HG03045 (cell line): Measurements from ENCODE around the gene APLF.
"Not testable (repeated sequence)": the region's sequence is repeated elsewhere in the genome, so short reads cannot be mapped to it uniquely, and the experiment has no call there.

Experiments used
- ATAC-seq: cut with Tn5 transposase; IDR thresholded peaks from one replicate; pipeline ENCODE4 v1.9.1; 2021; ENCODE audit warnings: mild to moderate bottlenecking, moderate library complexity; ENCODE audit not compliant: unreplicated experiment

Gene APLF

DNA sequence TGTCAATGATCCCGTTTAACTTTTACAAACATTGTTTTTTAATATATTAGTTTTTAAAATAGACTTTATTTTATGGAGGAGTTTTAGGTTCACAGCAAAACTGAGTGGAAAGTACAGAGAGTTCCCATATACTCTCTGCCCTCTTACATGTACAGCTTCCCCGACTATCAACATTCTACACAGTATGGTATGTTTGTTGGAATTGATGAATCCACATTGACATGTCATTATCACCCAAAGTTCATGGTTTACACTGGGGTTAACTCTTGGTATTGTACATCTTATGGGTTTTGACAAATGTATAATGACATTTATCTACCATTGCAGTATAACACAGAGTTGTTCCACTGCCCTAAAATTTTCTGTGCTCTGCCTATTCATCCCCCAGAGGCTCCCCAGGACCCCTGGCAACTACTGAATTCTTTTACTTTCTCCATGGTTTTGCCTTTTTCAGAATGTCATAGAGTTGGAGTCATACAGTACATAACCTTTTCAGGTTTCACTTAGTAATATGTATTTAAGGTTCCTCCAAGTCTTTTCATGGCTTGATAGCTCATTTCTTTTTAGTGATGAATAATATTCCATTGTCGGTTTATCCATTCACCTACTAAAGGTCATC is 5.5 kb downstream of the APLF start:
- ATAC-seq: no peak

DNA sequence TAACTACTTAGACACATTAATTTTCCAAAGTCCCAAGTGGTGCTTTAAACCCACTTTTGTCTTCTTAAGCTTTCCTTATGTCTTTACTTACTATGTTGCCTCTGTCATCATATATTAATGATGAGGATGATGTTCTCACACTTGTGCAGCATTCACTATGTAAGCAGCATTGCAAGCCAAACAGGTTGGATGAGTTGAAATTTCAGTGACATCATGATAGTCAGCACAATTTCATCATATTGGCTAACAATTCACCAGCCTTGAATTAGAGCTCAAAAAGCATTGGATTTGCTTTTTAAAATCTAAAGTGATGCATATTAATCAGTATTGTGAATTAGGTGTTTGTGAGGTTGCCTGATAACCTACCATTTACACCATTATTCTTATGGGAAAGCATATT is 7.7 kb downstream of the APLF start:
- ATAC-seq: no peak

DNA sequence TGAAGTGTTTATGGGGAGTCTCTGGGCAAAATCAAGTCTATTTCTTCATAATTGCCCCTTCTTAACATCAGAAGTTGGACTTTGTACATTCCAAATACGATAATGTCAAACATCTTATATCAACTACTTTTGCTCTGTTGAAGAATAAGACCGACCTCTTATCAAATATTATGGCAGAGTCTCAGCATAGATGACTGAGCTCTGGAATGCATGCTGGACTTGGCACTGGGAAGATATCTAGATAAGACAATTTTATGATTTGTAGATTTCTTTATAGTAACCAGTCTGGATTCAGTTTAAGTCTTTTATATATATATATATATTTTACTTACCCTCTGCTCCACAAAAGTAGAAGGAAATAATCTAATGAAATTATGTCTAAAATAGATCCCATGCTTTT is 8.2 kb downstream of the APLF start:
- ATAC-seq: no peak

DNA sequence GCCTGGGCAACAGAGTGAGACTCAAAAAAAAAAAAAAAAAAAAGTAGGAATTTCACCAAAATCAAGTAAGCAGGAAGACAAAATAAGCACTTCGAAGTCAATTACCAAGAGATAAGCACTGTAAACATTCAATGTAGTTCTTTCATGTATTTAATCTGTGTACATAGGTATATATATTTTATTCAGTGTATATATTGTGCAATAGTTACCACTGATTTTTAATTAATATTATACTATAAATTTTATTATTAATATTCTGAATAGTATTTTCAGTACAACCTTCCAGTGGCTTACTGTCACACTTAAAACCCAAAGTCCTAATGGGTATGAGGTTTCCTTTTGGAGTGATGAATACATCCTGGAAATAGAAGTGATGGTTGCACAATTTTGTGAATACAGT is 9.1 kb downstream of the APLF start:
- ATAC-seq: no peak

DNA sequence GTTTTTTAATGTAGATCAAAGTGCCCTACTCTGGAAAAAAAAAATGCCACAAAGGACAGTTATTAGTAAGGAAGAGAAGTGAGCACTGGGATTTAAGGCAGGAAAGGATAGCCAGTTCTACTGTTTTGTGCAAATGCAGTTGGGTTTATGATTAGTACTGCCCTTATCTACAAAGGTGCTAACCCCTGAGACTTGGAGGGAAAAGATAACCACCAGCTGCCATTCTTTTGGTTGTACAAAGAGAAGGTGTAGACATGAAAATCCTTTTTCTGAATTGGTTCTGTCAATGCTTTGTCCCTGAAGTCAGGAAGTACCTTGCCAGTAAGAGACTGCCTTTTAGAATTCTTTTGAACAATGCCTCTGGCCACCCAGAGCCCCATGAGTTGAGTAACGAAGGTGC is 11.3 kb downstream of the APLF start:
- no peak for ATAC-seq

DNA sequence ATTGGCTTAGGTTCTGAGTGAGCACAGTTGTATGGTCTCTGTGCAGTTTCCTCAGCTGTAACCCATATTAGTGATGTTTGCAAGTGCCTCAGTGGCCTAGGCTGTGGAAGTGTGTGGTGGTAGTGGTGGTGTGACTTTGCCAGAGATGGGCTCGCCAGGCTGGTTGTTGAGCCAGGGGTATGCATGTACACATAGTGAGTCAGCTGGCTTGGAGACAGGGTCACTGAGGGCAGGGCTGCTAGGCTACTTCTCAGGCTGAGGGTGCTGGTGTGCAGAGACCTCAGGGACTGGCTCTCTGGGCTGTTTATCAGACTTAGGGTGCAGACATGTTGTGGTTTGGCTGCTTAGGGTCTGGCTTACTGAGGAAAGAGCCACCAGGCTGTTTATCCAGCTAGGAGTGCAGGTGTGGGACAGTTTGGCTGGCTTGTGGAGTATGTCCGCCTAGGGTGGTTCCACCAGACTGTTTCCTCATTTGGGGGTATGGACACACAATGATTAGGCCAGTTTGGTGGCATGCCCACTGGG is 15.0 kb downstream of the APLF start:
- ATAC-seq: no peak

GRCh38 chr2:68483011-68483410 is 15.6 kb downstream of the APLF start:
- ATAC-seq: no peak

DNA sequence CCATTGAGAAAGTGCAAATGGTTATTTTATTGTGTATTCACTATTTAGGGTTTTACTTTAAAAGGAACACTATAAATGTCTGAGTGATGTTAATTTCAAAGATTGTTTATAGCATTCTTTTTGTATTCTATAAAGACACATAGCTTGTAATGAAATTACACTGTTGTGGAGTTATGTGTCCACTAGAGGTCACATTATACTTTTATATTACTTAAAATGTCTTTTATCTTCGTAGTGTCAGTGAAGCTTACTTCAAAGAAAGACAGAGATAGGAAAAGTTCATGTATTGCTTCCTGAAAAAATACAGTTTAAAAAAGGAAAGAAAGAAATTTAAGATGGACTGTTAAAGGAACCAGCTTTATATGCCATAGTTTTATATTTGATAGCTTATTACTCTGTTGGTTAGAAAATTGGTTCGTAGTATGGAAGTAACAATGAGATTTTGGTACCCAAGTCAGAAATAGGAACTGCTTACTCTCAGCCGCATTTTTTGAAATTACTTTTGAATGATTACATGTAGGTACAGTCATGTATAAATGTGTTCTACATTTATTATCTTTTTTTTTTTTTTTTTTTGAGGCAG is 20.5 kb downstream of the APLF start:
- no peak for ATAC-seq

- not testable (repeated sequence) for ATAC-seq
Measured at GRCh38 chr2:68488605-68489004, 21.2 kb downstream of the APLF start.

DNA sequence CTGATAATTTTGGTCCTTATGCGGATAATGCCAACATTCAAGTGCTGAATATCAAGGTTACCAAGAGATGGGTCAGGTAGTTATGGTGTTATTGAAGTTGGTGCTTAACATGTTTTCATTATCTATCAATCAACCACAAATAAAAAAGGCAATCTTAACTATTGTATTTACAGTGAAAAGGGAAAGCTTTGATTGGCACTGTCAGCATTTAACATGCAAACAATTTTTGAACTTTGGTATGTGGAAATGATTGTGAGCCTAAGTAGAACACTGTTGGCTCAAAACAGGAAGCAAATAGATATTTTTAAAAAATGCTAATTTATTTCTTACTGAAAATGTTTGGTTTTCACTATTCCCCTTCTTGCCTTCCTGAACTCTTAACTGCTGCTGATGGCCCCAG is 21.9 kb downstream of the APLF start:
- ATAC-seq: no peak

GRCh38 chr2:68491582-68491981 is 24.2 kb downstream of the APLF start:
- no peak for ATAC-seq

DNA sequence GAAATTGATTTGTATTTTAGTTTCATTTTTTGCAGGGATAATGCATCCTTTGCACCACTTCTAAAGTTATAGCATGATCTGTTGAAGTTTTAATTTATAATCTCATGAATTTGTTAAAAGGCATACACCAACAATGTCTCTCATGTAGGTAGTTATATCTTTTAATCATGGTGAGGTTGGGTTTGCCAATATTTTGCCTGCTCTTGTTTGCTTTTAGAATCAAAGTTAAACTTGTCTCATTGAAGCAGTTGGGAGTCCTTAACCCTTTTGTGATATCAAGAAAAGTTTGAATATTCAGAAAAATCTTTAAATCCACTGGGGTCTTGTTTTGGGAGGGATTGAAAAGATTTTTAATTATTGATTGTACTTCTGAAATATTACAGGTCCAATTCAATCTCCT is 31.7 kb downstream of the APLF start:
- no peak for ATAC-seq

DNA sequence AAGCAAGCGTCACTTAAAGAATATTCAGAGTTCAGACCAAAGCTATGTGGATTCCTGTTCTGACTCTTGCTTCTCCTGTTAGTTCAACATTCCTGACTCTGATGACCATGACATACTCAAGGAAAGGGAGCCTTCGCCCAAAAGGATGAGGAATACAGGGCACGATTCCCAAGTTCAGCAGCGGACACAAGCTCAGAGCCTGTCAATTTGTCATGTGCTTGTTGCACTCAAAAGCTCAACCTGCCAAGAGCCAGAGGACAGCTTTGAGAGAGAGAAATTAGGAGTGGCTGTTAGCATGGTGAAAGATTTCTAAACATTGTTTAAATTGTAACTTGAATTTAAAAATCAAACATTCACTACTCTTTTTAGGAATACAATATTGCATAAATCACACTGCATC is 33.3 kb downstream of the APLF start:
- ATAC-seq: no peak

DNA sequence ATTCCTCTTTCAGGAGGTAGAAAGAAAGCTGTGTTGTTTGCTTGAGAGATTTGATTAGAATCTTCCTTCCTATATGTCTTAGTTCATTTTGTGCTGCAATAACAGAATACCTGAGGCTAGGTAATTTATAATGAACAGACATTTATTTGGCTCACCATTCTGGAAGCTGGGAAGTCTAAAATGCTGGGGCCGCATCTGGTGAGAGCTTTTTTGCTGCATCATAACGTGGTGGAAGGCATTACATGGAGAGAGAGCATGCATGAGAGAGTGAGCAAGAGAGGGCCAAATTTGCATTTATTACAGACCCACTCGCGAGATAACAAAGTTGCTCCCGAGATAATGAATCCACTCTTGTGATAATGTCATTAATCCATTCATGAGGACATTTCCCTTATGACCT is 34.4 kb downstream of the APLF start:
- ATAC-seq: no peak

GRCh38 chr2:68505603-68506159 is 38.3 kb downstream of the APLF start:
- ATAC-seq: no peak

- ATAC-seq: no peak
Measured at GRCh38 chr2:68506170-68506569, 38.8 kb downstream of the APLF start.

- no peak for ATAC-seq
Measured at GRCh38 chr2:68512326-68512725, 44.9 kb downstream of the APLF start.

DNA sequence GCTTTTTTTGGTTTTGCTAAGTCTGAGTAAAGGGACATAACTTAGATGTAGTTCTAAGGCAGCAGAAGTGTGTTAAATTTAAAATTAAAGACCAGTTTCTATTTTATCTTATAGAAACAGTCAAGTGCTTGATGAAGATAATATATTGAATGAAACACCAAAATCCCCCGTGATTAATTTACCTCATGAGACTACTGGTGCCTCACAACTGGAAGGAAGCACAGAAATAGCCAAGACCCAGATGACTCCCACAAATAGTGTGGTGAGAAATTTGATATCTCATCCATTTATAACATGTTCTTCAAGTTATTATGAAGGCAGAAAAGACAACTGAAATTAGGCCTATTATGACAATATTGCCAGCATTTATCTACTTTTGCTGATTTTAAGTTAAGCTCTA is 45.6 kb downstream of the APLF start:
- no peak for ATAC-seq

- ATAC-seq: no peak
Measured at GRCh38 chr2:68514316-68514929, 47.0 kb downstream of the APLF start.

DNA sequence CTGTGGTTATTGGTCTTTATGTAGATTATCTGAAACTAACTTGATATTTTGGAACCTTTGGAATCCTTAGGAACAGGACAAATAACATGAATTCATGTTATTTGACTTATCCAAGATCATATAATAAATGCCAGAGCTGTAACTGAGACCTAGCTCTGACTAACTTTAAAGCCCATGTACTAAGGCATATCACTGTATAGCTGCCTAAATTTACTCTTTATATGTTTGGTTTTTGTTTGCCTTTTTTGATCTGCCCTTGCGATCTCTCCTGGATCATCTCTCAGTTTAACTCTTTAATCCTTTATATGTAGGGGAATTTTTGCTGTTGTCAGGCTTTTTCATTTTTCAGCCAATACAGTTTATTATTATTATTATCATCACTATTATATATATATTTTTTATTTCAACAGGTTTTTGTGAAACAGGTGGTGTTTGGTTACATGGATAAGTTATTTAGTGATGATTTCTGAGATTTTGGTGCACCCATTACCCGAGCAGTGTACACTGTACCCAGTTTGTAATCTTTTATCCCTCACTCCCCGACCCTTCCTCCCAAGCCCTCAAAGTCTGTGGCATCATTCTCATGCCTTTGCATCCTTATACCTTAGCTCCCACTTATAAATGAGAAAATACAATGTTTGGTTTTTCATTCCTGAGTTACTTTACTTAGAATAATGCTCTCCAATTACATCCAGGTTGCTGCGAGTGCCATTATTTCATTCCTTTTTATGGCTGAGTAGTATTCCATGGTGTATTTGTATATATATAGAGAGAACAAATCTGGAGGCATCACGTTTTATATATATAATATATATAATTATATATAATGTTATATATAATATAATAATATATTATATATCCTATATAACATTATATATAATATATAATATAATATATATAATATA is 48.9 kb downstream of the APLF start:
- no peak for ATAC-seq

GRCh38 chr2:68519236-68519635 is 51.9 kb downstream of the APLF start:
- no peak for ATAC-seq
